H1 (cell line): ENCODE results near the gene MIDN. TPM values are rescaled to one million over a fixed set of nuclear protein-coding genes. Genes with fewer than 3 reads are reported as not detected.

Experiments
- CTCF ChIA-PET: fragments of 300-600 bp; sonication (Branson Sonifier 250); formaldehyde crosslinking; loops from one replicate; lab custom pipeline; 2021; ENCODE audit not compliant: partially characterized antibody; lab: Charles Lee
- POLR2A ChIA-PET: fragments of 300-600 bp; sonication (Branson Sonifier 250); formaldehyde crosslinking; loops from one replicate; lab custom pipeline; 2021; ENCODE audit warnings: inconsistent platforms; ENCODE audit not compliant: partially characterized antibody; lab: Charles Lee
- DNase-seq, 2 experiments: peaks; one replicate each; pipeline versions ENCODE4 v3.0.0 to v3.0.0-alpha.2; 2010 to 2022; ENCODE audit warnings: low spot score in 2 of 2, low read depth in 1 of 2, mixed read lengths in 1 of 2
- FAIRE-seq: peaks from 2 replicates; lab custom pipeline; 2011; peaks lifted over from hg19 to GRCh38; lab: Jason Lieb, UNC
- H2AFZ ChIP-seq: 2 replicates; pipeline ENCODE4 v1.8.1; 2012; ENCODE audit warnings: low read length, inconsistent platforms
- H2AK5ac ChIP-seq: 2 replicates; pipeline ENCODE4 v1.6.1; 2013; ENCODE audit warnings: low read depth, low read length
- H2BK120ac ChIP-seq: replicated peaks from 2 replicates; pipeline ENCODE3; 2013; ENCODE audit warnings: low read depth, low read length, inconsistent platforms
- H2BK12ac ChIP-seq: 2 replicates; pipeline ENCODE4 v1.6.1; 2013; ENCODE audit warnings: low read depth, low read length
- H2BK15ac ChIP-seq: 2 replicates; pipeline ENCODE4 v1.6.1; 2013; ENCODE audit warnings: low read length
- H2BK20ac ChIP-seq: 2 replicates; pipeline ENCODE4 v1.6.1; 2013; ENCODE audit warnings: low read length
- H2BK5ac ChIP-seq: 2 replicates; pipeline ENCODE4 v1.6.1; 2013; ENCODE audit warnings: low read depth, low read length
- H3K14ac ChIP-seq: 2 replicates; pipeline ENCODE4 v1.6.1; 2013; ENCODE audit warnings: inconsistent platforms; ENCODE audit not compliant: insufficient read length
- H3K18ac ChIP-seq: 2 replicates; pipeline ENCODE4 v1.6.1; 2013; ENCODE audit warnings: low read length; ENCODE audit errors: extremely low read depth
- H3K23ac ChIP-seq: 2 replicates; pipeline ENCODE4 v1.6.1; 2013; ENCODE audit warnings: inconsistent platforms; ENCODE audit not compliant: insufficient read length
- H3K23me2 ChIP-seq: 2 replicates; pipeline ENCODE4 v1.6.1; 2013; ENCODE audit warnings: low read depth, low read length
- H3K27ac ChIP-seq: 2 replicates; pipeline ENCODE4 v1.6.1; 2011; ENCODE audit warnings: low read depth, low read length, inconsistent platforms
- H3K27me3 ChIP-seq, 4 experiments: replicated peaks in 1 of 4; 1 replicate in 1 of 4; 2 replicates in 3 of 4; pipeline versions ENCODE4 v1.6.1 to v1.8.1; 2011 to 2013; ENCODE audit warnings: low read length in 3 of 4, mild to moderate bottlenecking in 3 of 4, inconsistent platforms in 2 of 4, mixed read lengths in 2 of 4, moderate library complexity in 1 of 4; ENCODE audit not compliant: control insufficient read depth in 3 of 4, insufficient read depth in 3 of 4; ENCODE audit errors: extremely low read depth in 1 of 4
- H3K36me3 ChIP-seq, 4 experiments: 2 replicates each; pipeline versions ENCODE4 v1.6.1 to v1.8.1; 2011 to 2013; ENCODE audit warnings: mild to moderate bottlenecking in 4 of 4, low read length in 3 of 4, moderate library complexity in 2 of 4, control low read depth in 1 of 4, inconsistent platforms in 1 of 4; ENCODE audit not compliant: insufficient read depth in 4 of 4, control insufficient read depth in 2 of 4
- H3K4ac ChIP-seq: replicated peaks from 2 replicates; pipeline ENCODE3; 2013; ENCODE audit warnings: low read length, low read depth, mixed read lengths, inconsistent platforms; ENCODE audit not compliant: insufficient read length
- H3K4me1 ChIP-seq, 4 experiments: replicated peaks in 1 of 4; 1 replicate in 1 of 4; 2 replicates in 3 of 4; pipeline versions ENCODE4 v1.6.1 to v1.8.1; 2011 to 2013; ENCODE audit warnings: low read length in 3 of 4, inconsistent platforms in 2 of 4, mixed read lengths in 1 of 4; ENCODE audit not compliant: insufficient read depth in 4 of 4, control insufficient read depth in 3 of 4
- H3K4me2 ChIP-seq, 2 experiments: 2 replicates each; pipeline versions ENCODE4 v1.6.1 to v1.8.1; 2011 to 2013; ENCODE audit warnings: low read depth in 2 of 2, low read length in 2 of 2, control low read depth in 1 of 2, inconsistent platforms in 1 of 2, mild to moderate bottlenecking in 1 of 2; ENCODE audit not compliant: insufficient read depth in 1 of 2
- H3K4me3 ChIP-seq, 4 experiments: fragments of 200-600, 300-600 bp in 1 of 4; sonication (generic), shearing (Covaris generic), sonication (Bioruptor Twin) in 1 of 4; 2 replicates each; pipeline versions ENCODE4 v1.5.1 to v1.8.1; 2011 to 2016; ENCODE audit warnings: low read length in 4 of 4, low read depth in 3 of 4, control low read depth in 2 of 4, inconsistent platforms in 2 of 4, mild to moderate bottlenecking in 2 of 4, mixed read lengths in 1 of 4, moderate library complexity in 1 of 4; ENCODE audit not compliant: insufficient read depth in 2 of 4; ENCODE audit errors: extremely low read depth in 1 of 4
- H3K56ac ChIP-seq: replicated peaks from 2 replicates; pipeline ENCODE3; 2013; ENCODE audit warnings: low read depth, mild to moderate bottlenecking, mixed read lengths, low read length, inconsistent platforms; ENCODE audit not compliant: insufficient read length
- H3K79me1 ChIP-seq: 2 replicates; pipeline ENCODE4 v1.6.1; 2013; ENCODE audit warnings: low read depth, low read length, control low read depth
- H3K79me2 ChIP-seq, 2 experiments: 2 replicates each; pipeline versions ENCODE4 v1.6.1 to v1.8.1; 2012 to 2013; ENCODE audit warnings: low read length in 2 of 2, mild to moderate bottlenecking in 2 of 2, inconsistent platforms in 1 of 2; ENCODE audit not compliant: insufficient read depth in 2 of 2, control insufficient read depth in 1 of 2
- H3K9ac ChIP-seq, 4 experiments: replicated peaks in 1 of 4; 1 replicate in 1 of 4; 2 replicates in 3 of 4; pipeline versions ENCODE4 v1.6.1 to v1.8.1; 2011 to 2013; ENCODE audit warnings: low read depth in 3 of 4, low read length in 3 of 4, control low read depth in 2 of 4, mild to moderate bottlenecking in 2 of 4, moderate library complexity in 2 of 4, inconsistent platforms in 1 of 4; ENCODE audit errors: extremely low read depth in 1 of 4
- H3K9me3 ChIP-seq, 2 experiments: 2 replicates each; pipeline versions ENCODE4 v1.6.1 to v1.8.1; 2012 to 2013; ENCODE audit warnings: mild to moderate bottlenecking in 2 of 2, moderate library complexity in 2 of 2, control low read depth in 1 of 2, inconsistent platforms in 1 of 2, low read depth in 1 of 2, low read length in 1 of 2, mixed read lengths in 1 of 2; ENCODE audit not compliant: insufficient read depth in 2 of 2
- H4K20me1 ChIP-seq, 2 experiments: replicated peaks in 1 of 2; 2 replicates each; pipeline versions ENCODE3 to v1.8.1; 2011 to 2013; ENCODE audit warnings: inconsistent platforms in 2 of 2, low read length in 2 of 2, mild to moderate bottlenecking in 1 of 2; ENCODE audit not compliant: insufficient read depth in 2 of 2, control insufficient read depth in 1 of 2
- H4K5ac ChIP-seq: 2 replicates; pipeline ENCODE4 v1.6.1; 2013; ENCODE audit warnings: low read length, low read depth, mixed read lengths, inconsistent platforms; ENCODE audit not compliant: insufficient read length
- H4K8ac ChIP-seq: 2 replicates; pipeline ENCODE4 v1.8.0; 2013; ENCODE audit warnings: mild to moderate bottlenecking, moderate library complexity, low read length, inconsistent platforms; ENCODE audit not compliant: insufficient read depth; ENCODE audit errors: extremely low read depth
- H4K91ac ChIP-seq: replicated peaks from 2 replicates; pipeline ENCODE3; 2013; ENCODE audit warnings: low read length, mixed read lengths, inconsistent platforms; ENCODE audit not compliant: insufficient read length
- ATF3 ChIP-seq: IDR thresholded peaks from 2 replicates; pipeline ENCODE4 v1.6.1; 2011; ENCODE audit warnings: low read depth, mild to moderate bottlenecking, low read length; ENCODE audit not compliant: insufficient read depth
- CHD1 ChIP-seq: IDR thresholded peaks from 2 replicates; pipeline ENCODE4 v1.6.1; 2012; ENCODE audit warnings: low read depth, low read length, improper control_type of control experiment
- EGR1 ChIP-seq: IDR thresholded peaks from 2 replicates; pipeline ENCODE4 v1.6.1; 2011; ENCODE audit warnings: low read depth, low read length, borderline replicate concordance
- NANOG ChIP-seq: IDR thresholded peaks from 2 replicates; pipeline ENCODE4 v1.6.1; 2011; ENCODE audit warnings: low read length, low read depth, mild to moderate bottlenecking, inconsistent platforms; ENCODE audit not compliant: insufficient read depth, poor library complexity, severe bottlenecking
- RNF2 ChIP-seq: fragments of 200-900, 300-1000 bp; sonication (generic); IDR thresholded peaks from 2 replicates; pipeline ENCODE4 v1.7.1; 2016; ENCODE audit warnings: borderline replicate concordance, low read depth, mild to moderate bottlenecking, antibody characterized with exemption, low read length; ENCODE audit not compliant: poor library complexity, severe bottlenecking; ENCODE audit errors: missing control alignments
- SIN3A ChIP-seq, 2 experiments: IDR thresholded peaks in 1 of 2; conservative IDR thresholded peaks in 1 of 2; 2 replicates each; pipeline ENCODE4 v1.6.1; 2011 to 2012; ENCODE audit warnings: low read length in 2 of 2, improper control_type of control experiment in 1 of 2, low read depth in 1 of 2, mild to moderate bottlenecking in 1 of 2
- SRF ChIP-seq: IDR thresholded peaks from 2 replicates; pipeline ENCODE4 v1.6.1; 2011; ENCODE audit warnings: mild to moderate bottlenecking, low read depth, low read length, moderate library complexity
- SUZ12 ChIP-seq: fragments of 200-600 bp; sonication (generic); IDR thresholded peaks from 2 replicates; pipeline ENCODE4 v1.6.1; 2012; ENCODE audit warnings: mild to moderate bottlenecking, inconsistent platforms, low read length, moderate library complexity, mixed read lengths
- ZNF274 ChIP-seq: IDR thresholded peaks from 2 replicates; pipeline ENCODE4 v1.7.0; 2012; ENCODE audit warnings: low read length, borderline replicate concordance; ENCODE audit errors: extremely low read depth
- WGBS, 2 experiments: shearing (Covaris generic) in 1 of 2; methylation state at CpG; one replicate each; pipeline versions ENCODE4 v1.1.6 to v1.1.7; 2013 to 2015; ENCODE audit warnings: low lambda C conversion rate in 2 of 2, mixed read lengths in 2 of 2, inconsistent platforms in 1 of 2, low coverage in 1 of 2, missing lambda C conversion rate in 1 of 2; ENCODE audit not compliant: insufficient replicate concordance in 2 of 2, insufficient coverage in 1 of 2, insufficient read length in 1 of 2; ENCODE audit errors: extremely low coverage in 1 of 2, missing lambda C conversion rate in 1 of 2; 5-methylcytosine and 5-hydroxymethylcytosine counted together
- polyA plus RNA-seq, 7 experiments: library from polyadenylated mRNA; depleted of rRNA in 3 of 7; stranded (reverse) in 5 of 7; unstranded in 2 of 7; fragments of >200 nt in 5 of 7; fragments of 200-250 nt in 2 of 7; gene quantifications; 1 replicate in 5 of 7; 2 replicates in 1 of 7; 4 replicates in 1 of 7; pipeline versions ENCODE4 v1.2.1 to v1.2.3, GENCODE V29; 2011 to 2013; ENCODE audit warnings: missing spikeins in 2 of 7, mixed read lengths in 2 of 7
- total RNA-seq: library from RNA; stranded (reverse); fragmentation: NEBNext Ultra II Directional; extraction: Animal tissue kit (Norgen Biotek cat#: 25700); gene quantifications from 2 replicates; pipeline ENCODE4 v1.2.1, GENCODE V29; 2021

Gene MIDN
- total and polyA plus RNA-seq, 2 of the 8 experiments (the other 6 are each of a cell fraction or from before 2014, with no cell fraction given), result 39.8 to 159 TPM

- Histone ChIP-seq H3K56ac (no peak overlapping the region), H3K79me1 (peaks cover 13% of the 10 kb centered on the region), H3K27ac (no peak overlapping the region), H3K18ac (no peak overlapping the region), H3K4me1 (peaks cover 0 to 5% (median 2%) of the 10 kb centered on the region in 4 experiments; a peak in 4 of 7 replicates), H2AK5ac (no peak overlapping the region), H2AFZ (no peak overlapping the region), H3K36me3 (peaks cover 0 to 30% (median 0%) of the 10 kb centered on the region in 4 experiments; a peak in 3 of 8 replicates), H3K14ac (no peak overlapping the region), H3K27me3 (no peaks in the 10 kb centered on the region), H4K20me1 (peaks cover 36 to 43% of the 10 kb centered on the region in 2 experiments), H3K9ac (no peak overlapping the region), H4K5ac (no peak overlapping the region), H3K9me3 (no peaks in the 10 kb centered on the region), H3K4me2 (no peak overlapping the region), H2BK20ac (no peak overlapping the region), H2BK120ac (no peak overlapping the region), H4K8ac (peak overlapping the region; percentile 80), H3K23ac (no peak overlapping the region), H2BK12ac (no peak overlapping the region), H2BK15ac (no peak overlapping the region), H3K23me2 (no peaks in the 10 kb centered on the region), H3K4me3 (no peak overlapping the region), H2BK5ac (no peak overlapping the region), H3K4ac (no peak overlapping the region), H3K79me2 (peaks cover 3 to 45% of the 10 kb centered on the region in 2 experiments; a peak in 3 of 4 replicates), H4K91ac (no peak overlapping the region)
- 93% methylated on average over 27 of the region's 37 CpGs; no CpG with 5 or more reads in 1 of the 2 experiments for WGBS, 2 experiments
- ChIA-PET CTCF (interaction anchor here (0.6 to 9.0 kb wide), 16 partner anchors 7 to 310 kb away, joined by 3 to 56 read pairs (median 6); partner anchors contain the start of genes ATP5F1D and CBARP), POLR2A (interaction anchor here (1.0 to 2.5 kb wide), 4 partner anchors 9 to 200 kb away, joined by 3 to 9 read pairs (median 4); no protein-coding TSS in a partner anchor)
- no peak for DNase-seq
- TF ChIP-seq CHD1 (no peak), RNF2 (no peak), SUZ12 (no peak), ZNF274 (no peak), SIN3A (conservative IDR thresholded peaks at IDR 0.05 in 1 of 2, IDR thresholded peaks at IDR 0.05 in 1 of 2; ENCODE audit: low read depth in 1 of 2, low read length in 2 of 2) (no peak), SRF (no peak), EGR1 (no peak), ATF3 (no peak), NANOG (no peak)
- no peak for FAIRE-seq
These were observed 29.4 kb upstream of the MIDN start for GRCh38 chr19:1218751-1219567.
